AG09319 (cell line): Measurements from ENCODE around the gene IQGAP2.

Experiments used
- DNase-seq: peaks from one replicate; pipeline ENCODE4 v3.0.0-alpha.2; 2010; ENCODE audit warnings: low read depth; ENCODE audit errors: extremely low read depth
- CTCF ChIP-seq: IDR thresholded peaks from 2 replicates; pipeline ENCODE4 v1.5.1; 2011; ENCODE audit warnings: low read depth, mild to moderate bottlenecking, inconsistent platforms, low read length, moderate library complexity

Gene IQGAP2

GRCh38 chr5:76479281-76479680 is 76.2 kb downstream of the IQGAP2 start:
- TF ChIP-seq CTCF = no peak

GRCh38 chr5:76479973-76480667 is 77.0 kb downstream of the IQGAP2 start:
- no peak for DNase-seq
- no peak for TF ChIP-seq CTCF

More at GRCh38 chr5:76479281-76479680, 76.2 kb downstream of the IQGAP2 start:
- DNase-seq = no peak

- no peak for TF ChIP-seq CTCF
- DNase-seq = no peak
Measured at GRCh38 chr5:76482984-76483383, 79.9 kb downstream of the IQGAP2 start.

- TF ChIP-seq CTCF = no peak
- DNase-seq = no peak
Measured at GRCh38 chr5:76483433-76483832, 80.3 kb downstream of the IQGAP2 start.

GRCh38 chr5:76483881-76484280 is 80.8 kb downstream of the IQGAP2 start:
- DNase-seq = no peak
- TF ChIP-seq CTCF = no peak

- DNase-seq = no peak
- no peak for TF ChIP-seq CTCF
Measured at GRCh38 chr5:76485511-76485910, 82.4 kb downstream of the IQGAP2 start.

GRCh38 chr5:76487386-76487785 is 84.3 kb downstream of the IQGAP2 start:
- no peak for DNase-seq
- no peak for TF ChIP-seq CTCF
